Measurements from ENCODE around the gene GABBR2.

- TF ChIP-seq CTCF (IDR thresholded peaks at IDR 0.05): no peak
- TF ChIP-seq POLR2A (IDR thresholded peaks at IDR 0.05): no peak
- TF ChIP-seq POLR2AphosphoS5 (IDR thresholded peaks at IDR 0.05): no peak
- TF ChIP-seq EP300 (IDR thresholded peaks at IDR 0.05): no peak
These were observed 193.1 kb downstream of the GABBR2 start for GRCh38 chr9:98515506-98516204.

All from suprapubic skin (tissue), 4 donors.